Caki2 (cell line): ENCODE data around the gene CNIH2. TPM values are rescaled to one million over a fixed set of nuclear protein-coding genes. Genes with fewer than 3 reads are reported as not detected.
"Not testable (repeated sequence)": the region's sequence is repeated elsewhere in the genome, so short reads cannot be mapped to it uniquely, and the experiment has no call there.

Source experiments
- DNase-seq: peaks from one replicate; pipeline ENCODE4 v3.0.0-alpha.2; 2015; ENCODE audit warnings: low read depth
- in situ Hi-C: cut with HindIII; loops from 2 replicates; pipeline ENCODE4 v1.10.0; 2016; ENCODE audit warnings: low sequenced_read_pairs, low pct_unique_long_range_greater_than_20kb, mixed read lengths
- total RNA-seq: library from RNA; depleted of rRNA; stranded (reverse); fragments of >200 nt; shearing (Covaris generic); gene quantifications from 2 replicates; pipeline ENCODE4 v1.2.3, GENCODE V29; 2014; ENCODE audit warnings: low replicate concordance

CNIH2 gene
- total RNA-seq, 1 experiment from 2014 or later = 0.61 TPM

DNA sequence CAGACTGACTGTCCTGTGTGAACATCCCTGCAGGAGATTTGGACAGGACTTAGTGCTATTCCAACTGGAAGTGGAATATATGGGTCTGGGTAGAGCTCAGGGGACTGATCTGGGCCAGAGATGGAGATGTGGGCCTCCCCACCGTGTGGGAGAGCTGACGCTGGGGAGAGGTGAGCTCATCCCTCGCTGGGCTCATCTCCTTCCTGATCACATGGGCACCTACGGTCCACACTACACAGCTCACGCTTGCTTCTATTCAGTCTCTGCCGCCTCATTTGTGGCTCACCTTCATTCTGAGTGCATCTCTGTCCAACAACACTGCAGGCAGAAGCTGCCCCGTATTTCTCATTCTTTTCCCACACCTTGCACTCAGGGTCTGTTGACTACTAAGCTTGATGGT lies 26.2 kb upstream of the CNIH2 start:
- in situ Hi-C loops = no loop called here
- no peak for DNase-seq

DNA sequence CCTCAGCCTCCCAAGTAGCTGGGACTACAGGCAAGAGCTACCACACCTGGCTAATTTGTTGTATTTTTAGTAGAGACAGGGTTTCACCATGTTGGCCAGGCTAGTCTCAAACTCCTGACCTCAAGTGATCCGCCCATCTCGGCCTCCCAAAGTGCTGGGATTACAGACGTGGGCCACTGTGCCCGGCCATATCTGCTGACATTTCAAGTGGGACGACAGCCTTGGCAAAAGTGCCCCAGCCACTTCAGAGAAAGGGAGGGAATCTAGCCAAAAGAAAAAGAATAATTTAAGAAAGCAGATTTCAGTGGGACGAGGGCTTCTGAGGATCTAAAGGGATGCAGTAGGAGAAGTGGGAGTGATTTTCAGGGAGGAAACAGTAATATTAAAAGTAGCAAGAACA lies 24.9 kb upstream of the CNIH2 start:
- DNase-seq, in situ Hi-C loops: not testable (repeated sequence)

DNA sequence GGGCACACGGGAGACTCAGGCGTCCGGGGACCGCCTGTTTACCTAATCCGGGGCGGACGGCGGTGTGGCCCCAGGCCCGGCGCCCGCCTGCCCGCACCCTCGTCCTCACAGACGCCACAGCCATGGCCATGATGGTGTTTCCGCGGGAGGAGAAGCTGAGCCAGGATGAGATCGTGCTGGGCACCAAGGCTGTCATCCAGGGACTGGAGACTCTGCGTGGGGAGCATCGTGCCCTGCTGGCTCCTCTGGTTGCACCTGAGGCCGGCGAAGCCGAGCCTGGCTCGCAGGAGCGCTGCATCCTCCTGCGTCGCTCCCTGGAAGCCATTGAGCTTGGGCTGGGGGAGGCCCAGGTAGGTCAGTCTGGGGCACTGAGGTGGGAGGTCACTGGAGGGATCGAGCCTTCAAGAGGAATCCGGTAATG lies 19.5 kb upstream of the CNIH2 start:
- in situ Hi-C loops = no loop called here
- no peak for DNase-seq

DNA sequence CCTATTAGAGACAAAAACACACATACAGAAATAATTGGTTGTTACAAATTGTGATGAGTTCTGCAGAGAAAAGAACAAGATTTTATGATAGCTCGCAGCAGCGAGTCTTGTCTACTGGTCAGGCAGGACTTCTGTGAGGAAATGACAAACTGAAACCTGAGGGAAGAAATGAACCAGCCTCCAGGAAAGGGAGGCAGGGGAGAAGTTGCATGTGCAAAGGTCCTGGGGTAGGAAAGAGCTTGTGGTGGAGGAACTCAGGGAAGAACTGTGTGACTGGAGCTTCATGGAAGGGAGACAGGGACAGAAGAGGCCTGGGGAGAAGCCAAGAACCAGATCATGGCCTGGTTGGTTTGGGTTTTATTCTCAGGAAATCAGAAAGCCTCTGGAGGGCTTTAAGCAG lies 18.8 kb upstream of the CNIH2 start:
- DNase-seq = no peak
- in situ Hi-C loops = no loop called here

DNA sequence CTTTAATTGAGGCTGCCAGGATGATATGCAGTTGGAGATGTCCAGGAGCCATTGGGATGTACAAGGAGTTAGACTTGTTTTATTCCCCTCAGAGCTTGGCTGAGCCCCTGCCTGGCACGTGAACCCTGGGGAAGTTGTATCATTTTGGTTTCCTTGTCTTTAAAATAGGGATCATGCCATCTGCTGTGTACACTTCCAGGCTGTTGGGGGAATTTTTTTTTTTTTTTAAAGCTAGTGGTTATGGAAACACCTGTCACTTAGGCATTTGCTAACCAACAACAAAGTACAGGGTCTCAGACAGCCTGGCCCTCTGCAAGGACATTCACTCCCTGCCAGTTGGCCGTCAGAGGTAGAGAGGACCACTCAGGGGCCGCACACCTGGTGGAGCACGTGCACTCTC lies 18.0 kb upstream of the CNIH2 start:
- DNase-seq = no peak
- in situ Hi-C loops = no loop called here

DNA sequence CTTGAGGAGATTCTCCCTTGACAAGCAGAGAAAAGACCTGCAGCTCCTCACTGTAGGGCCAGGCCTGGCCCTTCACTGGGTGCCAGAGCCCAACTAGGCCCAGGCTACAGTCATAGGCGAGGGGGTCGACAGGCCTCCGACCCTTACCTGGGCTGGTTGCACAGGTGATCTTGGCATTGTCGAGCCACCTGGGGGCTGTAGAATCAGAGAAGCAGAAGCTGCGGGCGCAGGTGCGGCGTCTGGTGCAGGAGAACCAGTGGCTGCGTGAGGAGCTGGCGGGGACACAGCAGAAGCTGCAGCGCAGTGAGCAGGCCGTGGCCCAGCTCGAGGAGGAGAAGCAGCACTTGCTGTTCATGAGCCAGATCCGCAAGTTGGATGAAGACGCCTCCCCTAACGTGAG lies 16.4 kb upstream of the CNIH2 start:
- DNase-seq = no peak
- in situ Hi-C loops = no loop called here

DNA sequence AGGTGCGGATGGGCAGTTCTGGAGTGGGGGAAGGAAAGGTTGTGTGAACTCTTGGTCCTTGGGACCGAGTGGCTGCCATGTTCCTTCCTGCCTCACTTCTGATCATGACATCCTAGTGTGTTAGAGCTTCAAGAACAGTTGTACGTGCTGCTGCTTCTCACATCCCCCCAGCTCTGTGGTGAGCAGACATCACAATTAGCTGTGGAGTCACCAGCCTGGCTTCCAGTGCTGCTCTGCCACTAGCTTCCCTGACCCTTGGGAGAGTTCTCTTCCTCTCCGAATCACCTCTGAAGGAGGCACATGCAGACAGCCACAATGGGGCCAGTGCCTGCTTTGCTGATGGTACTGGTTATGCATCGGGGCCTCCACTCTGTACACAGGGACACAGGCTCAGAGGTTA lies 15.8 kb upstream of the CNIH2 start:
- no peak for DNase-seq
- in situ Hi-C loops = no loop called here

DNA sequence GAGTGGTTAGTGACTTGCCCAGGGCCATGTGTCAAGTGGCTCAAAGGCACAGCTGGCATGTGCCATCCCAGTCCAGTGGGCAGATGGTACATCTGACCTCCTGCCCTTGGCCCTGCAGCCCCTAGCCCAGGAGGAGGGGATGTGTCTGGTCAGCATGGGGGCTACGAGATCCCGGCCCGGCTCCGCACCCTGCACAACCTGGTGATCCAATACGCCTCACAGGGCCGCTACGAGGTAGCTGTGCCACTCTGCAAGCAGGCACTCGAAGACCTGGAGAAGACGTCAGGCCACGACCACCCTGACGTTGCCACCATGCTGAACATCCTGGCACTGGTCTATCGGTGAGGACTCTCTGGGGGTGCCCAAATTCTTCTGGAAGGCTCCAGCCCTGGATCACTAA lies 15.3 kb upstream of the CNIH2 start:
- no peak for DNase-seq
- in situ Hi-C loops = no loop called here

DNA sequence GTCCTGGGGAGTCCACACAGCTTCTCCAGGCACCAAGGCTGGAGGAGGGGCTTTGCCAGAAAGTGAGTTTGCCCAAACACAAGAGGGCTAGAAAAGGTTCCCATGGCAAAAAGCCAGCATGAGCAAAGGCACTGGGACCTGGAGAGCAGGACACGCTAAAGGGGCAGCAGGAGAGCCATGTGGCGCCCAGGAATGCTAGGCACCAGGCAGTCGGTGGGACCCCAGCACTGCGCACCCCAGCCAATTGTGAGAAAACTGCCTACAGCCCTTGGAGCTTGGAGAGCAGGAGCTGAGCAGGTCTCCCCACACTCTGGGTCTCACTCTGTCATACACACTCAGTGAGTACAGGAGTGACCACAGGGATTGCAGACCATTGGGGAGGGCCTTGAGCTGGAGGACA lies 14.7 kb upstream of the CNIH2 start:
- DNase-seq = no peak
- in situ Hi-C loops = no loop called here

DNA sequence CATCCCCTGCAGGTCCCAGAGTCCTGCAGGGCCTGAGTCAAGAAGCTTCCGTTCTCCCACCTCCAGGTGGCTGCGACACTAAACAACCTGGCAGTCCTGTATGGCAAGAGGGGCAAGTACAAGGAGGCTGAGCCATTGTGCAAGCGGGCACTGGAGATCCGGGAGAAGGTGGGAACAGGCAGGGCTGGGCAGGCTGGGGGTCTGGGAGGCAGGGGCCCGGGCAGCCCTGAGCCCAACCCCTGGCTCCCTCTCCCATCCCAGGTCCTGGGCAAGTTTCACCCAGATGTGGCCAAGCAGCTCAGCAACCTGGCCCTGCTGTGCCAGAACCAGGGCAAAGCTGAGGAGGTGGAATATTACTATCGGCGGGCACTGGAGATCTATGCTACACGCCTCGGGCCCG lies 14.2 kb upstream of the CNIH2 start:
- no peak for DNase-seq
- in situ Hi-C loops = no loop called here

DNA sequence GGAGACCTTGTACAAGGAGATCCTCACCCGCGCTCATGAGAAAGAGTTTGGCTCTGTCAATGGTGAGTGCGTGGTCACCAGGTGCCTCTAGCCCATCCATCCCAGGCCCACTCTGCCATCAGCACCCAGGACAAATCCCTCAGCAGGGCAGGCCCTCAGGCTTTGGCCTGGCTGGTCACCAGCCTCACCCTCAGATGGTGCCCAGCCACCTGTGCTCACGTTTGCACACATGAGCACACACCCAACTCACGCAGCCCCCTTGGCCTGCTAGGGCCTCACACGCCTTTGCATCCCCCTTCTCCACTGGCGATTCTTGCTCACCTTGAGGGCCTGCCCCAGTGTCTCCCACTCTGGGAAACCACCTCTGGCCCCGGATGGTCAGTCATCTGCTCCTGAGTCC lies 13.6 kb upstream of the CNIH2 start:
- DNase-seq = no peak
- in situ Hi-C loops = no loop called here

DNA sequence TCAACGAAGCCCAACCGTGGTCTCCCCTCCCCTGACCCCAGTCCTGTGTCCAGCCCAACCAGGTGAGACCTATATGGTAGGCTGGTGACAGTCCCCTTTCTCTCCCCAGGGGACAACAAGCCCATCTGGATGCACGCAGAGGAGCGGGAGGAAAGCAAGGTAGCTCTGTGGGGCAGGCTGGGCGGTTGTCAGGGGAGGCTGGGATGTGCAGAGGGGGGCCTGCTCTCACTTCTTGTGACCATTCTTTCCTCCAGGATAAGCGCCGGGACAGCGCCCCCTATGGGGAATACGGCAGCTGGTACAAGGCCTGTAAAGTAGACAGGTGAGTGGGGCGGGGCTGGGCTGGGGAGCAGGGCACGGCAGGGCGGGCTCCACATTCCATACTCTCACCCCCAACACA lies 13.1 kb upstream of the CNIH2 start:
- in situ Hi-C loops = no loop called here
- DNase-seq = no peak

DNA sequence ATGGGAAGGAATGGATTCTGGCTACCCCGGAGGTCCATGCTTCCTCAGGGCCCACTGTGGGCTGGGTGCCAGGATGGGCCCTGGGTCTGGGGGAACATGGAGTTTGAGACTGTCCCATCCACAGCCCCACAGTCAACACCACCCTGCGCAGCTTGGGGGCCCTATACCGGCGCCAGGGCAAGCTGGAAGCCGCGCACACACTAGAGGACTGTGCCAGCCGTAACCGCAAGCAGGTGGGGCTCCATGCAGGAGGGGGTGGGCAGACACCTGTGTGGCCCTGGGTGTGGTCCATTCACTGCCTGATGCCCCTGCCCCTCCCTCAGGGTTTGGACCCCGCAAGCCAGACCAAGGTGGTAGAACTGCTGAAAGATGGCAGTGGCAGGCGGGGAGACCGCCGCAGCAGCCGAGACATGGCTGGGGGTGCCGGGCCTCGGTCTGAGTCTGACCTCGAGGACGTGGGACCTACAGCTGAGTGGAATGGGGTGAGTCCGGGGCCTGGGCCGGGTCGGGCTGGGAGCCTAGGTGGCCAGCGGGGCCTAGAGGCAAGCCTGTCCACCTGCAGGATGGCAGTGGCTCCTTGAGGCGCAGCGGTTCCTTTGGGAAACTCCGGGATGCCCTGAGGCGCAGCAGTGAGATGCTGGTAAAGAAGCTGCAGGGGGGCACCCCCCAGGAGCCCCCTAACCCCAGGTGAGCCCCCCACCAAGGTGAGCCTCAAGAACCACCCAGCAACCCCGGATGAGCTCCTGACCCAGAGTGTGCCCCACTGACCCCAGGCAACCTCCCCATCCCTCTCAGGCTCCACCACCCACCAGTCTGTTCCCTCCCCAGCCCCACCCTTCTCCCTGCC lies 12.2 kb upstream of the CNIH2 start:
- DNase-seq = no peak
- in situ Hi-C loops = no loop called here

DNA sequence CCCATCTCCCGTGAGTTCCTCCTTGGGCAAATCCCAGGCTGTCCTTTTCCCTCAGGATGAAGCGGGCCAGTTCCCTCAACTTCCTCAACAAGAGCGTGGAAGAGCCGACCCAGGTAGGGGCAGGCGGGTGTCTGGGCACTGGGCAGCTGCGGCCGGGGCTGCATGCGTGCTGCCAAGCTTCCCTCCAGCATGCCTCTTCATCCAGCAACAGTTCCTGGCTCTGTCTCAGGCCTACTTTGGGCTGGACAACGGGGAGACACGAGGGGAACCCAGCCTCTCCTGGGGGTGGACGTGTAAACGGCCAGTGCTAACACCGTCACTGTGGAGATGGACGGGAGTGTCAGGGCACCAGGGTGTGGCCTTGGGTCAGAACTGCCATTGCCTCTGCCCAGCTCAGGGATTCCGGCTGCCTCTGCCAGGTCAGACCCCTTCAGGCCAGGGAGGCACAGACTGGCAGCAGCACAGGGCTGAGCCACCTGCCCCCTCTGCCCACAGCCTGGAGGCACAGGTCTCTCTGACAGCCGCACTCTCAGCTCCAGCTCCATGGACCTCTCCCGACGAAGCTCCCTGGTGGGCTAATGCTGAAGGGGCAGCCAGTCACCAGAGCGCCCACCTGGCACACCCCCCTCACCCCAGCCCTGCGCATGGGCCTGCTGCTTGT lies 11.5 kb upstream of the CNIH2 start:
- DNase-seq = no peak
- in situ Hi-C loops = no loop called here

DNA sequence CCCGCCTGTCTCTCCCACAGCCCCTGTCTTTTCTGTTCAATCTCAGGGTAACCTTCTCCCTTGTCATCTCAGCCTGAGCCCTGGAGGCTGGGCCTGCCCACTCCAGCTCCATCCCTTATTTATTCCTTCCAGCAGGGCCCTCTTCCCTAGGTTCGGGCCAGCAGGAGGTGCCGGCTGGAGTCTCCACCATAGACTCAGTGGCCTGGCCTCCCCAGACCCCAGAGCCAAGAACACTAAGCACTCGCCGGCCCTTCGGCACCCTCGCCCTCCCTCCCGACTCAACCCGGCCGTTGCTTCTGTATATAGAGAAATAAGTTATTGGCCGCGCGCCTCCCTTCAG lies 11.0 kb upstream of the CNIH2 start:
- in situ Hi-C loops = no loop called here
- DNase-seq = no peak

DNA sequence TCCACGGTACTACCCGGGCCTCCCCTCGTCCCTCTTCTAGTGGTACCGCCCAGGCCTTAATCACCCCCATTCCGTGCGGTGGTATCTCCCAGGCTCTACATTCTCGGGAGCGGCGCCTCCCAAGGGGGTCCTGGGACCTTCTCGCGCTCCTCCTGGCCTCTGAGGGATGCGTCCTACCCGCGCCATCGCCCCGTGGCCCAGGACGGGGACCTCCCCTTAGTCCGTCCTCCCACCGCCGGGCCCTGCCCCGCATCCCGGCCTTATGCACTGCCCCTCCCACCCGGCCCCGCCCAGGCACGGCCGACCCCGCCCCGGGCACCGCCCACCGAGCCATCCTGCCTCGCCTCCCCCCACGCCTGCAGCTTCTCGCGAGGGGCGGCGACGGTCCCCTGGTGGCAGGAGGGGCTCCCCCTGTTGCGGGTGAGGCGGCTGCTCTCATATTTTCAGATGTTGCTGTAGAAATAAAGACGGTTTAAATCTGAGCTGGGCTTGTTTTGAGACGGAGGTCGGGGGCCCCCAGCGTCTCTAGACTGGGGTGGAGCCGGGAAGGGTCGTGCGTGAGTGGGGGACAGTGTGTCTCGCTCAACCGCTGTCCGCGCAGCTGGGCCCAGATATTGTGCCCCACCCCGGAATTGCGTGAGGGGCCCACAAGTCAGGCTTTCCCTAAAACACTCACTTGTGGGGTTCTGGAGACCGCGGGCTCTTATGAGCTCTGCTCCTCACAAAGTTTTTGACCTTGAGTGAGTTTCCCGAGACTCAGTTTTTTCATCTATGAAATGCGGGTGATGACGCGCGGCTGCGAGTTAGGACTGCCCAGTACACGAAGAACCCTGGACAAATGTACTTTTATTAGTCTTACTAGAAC lies 10.4 kb upstream of the CNIH2 start:
- DNase-seq = peak; percentile 67
- in situ Hi-C loops = no loop called here

DNA sequence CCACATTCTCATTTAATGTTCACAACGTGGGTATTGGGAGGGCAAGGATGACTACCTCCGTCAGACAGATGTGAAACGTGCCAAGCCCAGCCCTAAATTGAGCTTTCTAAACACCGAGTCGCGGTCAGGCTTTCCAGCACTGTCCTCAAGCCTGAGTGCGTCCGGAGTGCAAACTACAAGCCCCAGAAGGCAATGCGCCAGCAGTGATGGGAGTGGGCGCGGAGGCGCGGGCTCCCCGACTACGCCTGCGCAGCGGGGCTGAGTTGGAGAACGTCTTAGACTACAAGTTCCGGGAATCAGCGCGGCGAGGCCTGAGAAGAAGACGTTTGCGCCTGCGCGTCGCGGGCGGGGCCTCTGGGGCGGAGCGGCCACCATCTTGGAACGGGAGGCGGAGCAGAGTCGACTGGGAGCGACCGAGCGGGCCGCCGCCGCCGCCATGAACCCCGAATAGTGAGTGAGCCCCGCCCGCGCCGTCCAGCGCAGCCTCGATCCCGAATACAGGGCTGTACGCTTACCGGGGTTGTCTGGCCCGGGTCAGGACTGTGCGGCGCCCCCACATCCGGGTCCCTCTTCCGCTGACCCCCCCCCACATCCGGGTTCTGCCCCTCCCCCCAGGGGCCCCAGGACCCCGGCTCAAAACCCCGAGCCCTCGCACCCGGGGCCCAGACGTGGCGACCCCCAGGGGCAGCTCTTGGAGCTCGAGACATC lies 9.6 kb upstream of the CNIH2 start, which contains the start of gene RAB1B:
Gene RAB1B (plus strand): TSS at position 396 of the 708 bp plus-strand sequence. CDS start 41 bp downstream, at position 437.
- in situ Hi-C loops = no loop called here
- peak; percentile 93 for DNase-seq
